Tibial nerve (tissue), 4 donors: Measurements from ENCODE around the gene CDH11. TPM values are rescaled to one million over a fixed set of nuclear protein-coding genes. Genes with fewer than 3 reads are reported as not detected.

Experiments used
- DNase-seq, 2 donors: peaks; one replicate each; pipeline ENCODE4 v3.0.0-alpha.2; 2019; ENCODE audit warnings: low spot score in 2 of 2
- H3K27ac ChIP-seq, 4 donors: fragments of 200-600 bp; sonication (generic) in 3 of 4; one replicate each; pipeline ENCODE4 v1.5.1; 2017 to 2019; ENCODE audit warnings: mild to moderate bottlenecking in 1 of 4
- H3K27me3 ChIP-seq, 2 donors: fragments of 200-600 bp; sonication (generic) in 1 of 2; one replicate each; pipeline versions ENCODE4 v1.5.1 to v1.6.0; 2017 to 2019
- H3K36me3 ChIP-seq, 3 donors: fragments of 200-600 bp; sonication (generic); one replicate each; pipeline ENCODE4 v1.5.1; 2018 to 2019
- H3K4me1 ChIP-seq, 4 donors: fragments of 200-600 bp; sonication (generic) in 3 of 4; one replicate each; pipeline ENCODE4 v1.5.1; 2017 to 2019
- H3K4me3 ChIP-seq, 4 donors: fragments of 200-600 bp; sonication (generic) in 3 of 4; one replicate each; pipeline ENCODE4 v1.5.1; 2017 to 2019; ENCODE audit warnings: mild to moderate bottlenecking in 1 of 4, moderate library complexity in 1 of 4
- H3K9me3 ChIP-seq, 4 donors: fragments of 200-600 bp; sonication (generic) in 3 of 4; one replicate each; pipeline ENCODE4 v1.5.1; 2017 to 2019
- CTCF ChIP-seq, 5 experiments: fragments of 200-600 bp in 3 of 5; fragments of 450-650 bp in 2 of 5; sonication (generic) in 3 of 5; IDR thresholded peaks; one replicate each; pipeline ENCODE4 v1.5.1; 2016 to 2019; ENCODE audit warnings: antibody characterized with exemption in 5 of 5, mild to moderate bottlenecking in 3 of 5, moderate library complexity in 2 of 5
- EP300 ChIP-seq, 2 donors: sonication (generic); formaldehyde crosslinking; IDR thresholded peaks; one replicate each; pipeline ENCODE4 v1.6.1; 2017; ENCODE audit warnings: antibody characterized with exemption in 2 of 2, mild to moderate bottlenecking in 1 of 2
- POLR2A ChIP-seq, 2 donors: fragments of 450-650 bp; IDR thresholded peaks; one replicate each; pipeline ENCODE4 v1.6.1; 2017; ENCODE audit warnings: antibody characterized with exemption in 2 of 2, mild to moderate bottlenecking in 2 of 2, moderate library complexity in 2 of 2
- WGBS, 2 donors: methylation state at CpG; one replicate each; pipeline ENCODE4 v1.1.5; 2018; 5-methylcytosine and 5-hydroxymethylcytosine counted together
- total RNA-seq, 4 donors: library from RNA; depleted of rRNA; stranded (reverse); fragments of >200 nt; gene quantifications; one replicate each; pipeline ENCODE4 v1.1.0, GENCODE V29; 2016

CDH11 gene
- total RNA-seq, 4 donors from 2014 or later: 72.6 to 265 (median 98.1) TPM

- WGBS, 2 donors: 85 to 86% methylated on average over 2 of the region's 2 CpGs
- Histone ChIP-seq H3K9me3 (no peaks in the 10 kb centered on the region), H3K36me3 (no peaks in the 10 kb centered on the region), H3K27ac (no peak overlapping the region), H3K4me3 (no peak overlapping the region), H3K4me1 (peaks cover 0 to 3% (median 0%) of the 10 kb centered on the region in 4 donors), H3K27me3 (no peaks in the 10 kb centered on the region)
- no peak for DNase-seq
- TF ChIP-seq POLR2A (IDR thresholded peaks at IDR 0.05): no peak
Measured at GRCh38 chr16:65099607-65100006, 22.3 kb downstream of the CDH11 start.

GRCh38 chr16:65098916-65099315 lies 22.9 kb downstream of the CDH11 start:
- Histone ChIP-seq H3K4me1 (no peaks in the 10 kb centered on the region), H3K27me3 (no peaks in the 10 kb centered on the region), H3K27ac (no peak overlapping the region), H3K9me3 (no peaks in the 10 kb centered on the region), H3K36me3 (no peaks in the 10 kb centered on the region), H3K4me3 (no peak overlapping the region)
- no peak for TF ChIP-seq CTCF (IDR thresholded peaks at IDR 0.05)
- no peak for TF ChIP-seq EP300 (IDR thresholded peaks at IDR 0.05)
- TF ChIP-seq POLR2A (IDR thresholded peaks at IDR 0.05): no peak
- 76 to 82% methylated on average over 3 of the region's 3 CpGs for WGBS, 2 donors
- no peak for DNase-seq

- Histone ChIP-seq H3K27me3 (no peaks in the 10 kb centered on the region), H3K4me3 (no peak overlapping the region), H3K27ac (no peak overlapping the region), H3K36me3 (no peaks in the 10 kb centered on the region), H3K9me3 (no peaks in the 10 kb centered on the region), H3K4me1 (no peaks in the 10 kb centered on the region)
- 74 to 80% methylated on average over 4 of the region's 4 CpGs for WGBS, 2 donors
- no peak for DNase-seq
- no peak for TF ChIP-seq EP300 (IDR thresholded peaks at IDR 0.05)
- TF ChIP-seq POLR2A (IDR thresholded peaks at IDR 0.05): no peak
- no peak for TF ChIP-seq CTCF (IDR thresholded peaks at IDR 0.05)
Measured at GRCh38 chr16:65097296-65097695, 24.6 kb downstream of the CDH11 start.

DNA sequence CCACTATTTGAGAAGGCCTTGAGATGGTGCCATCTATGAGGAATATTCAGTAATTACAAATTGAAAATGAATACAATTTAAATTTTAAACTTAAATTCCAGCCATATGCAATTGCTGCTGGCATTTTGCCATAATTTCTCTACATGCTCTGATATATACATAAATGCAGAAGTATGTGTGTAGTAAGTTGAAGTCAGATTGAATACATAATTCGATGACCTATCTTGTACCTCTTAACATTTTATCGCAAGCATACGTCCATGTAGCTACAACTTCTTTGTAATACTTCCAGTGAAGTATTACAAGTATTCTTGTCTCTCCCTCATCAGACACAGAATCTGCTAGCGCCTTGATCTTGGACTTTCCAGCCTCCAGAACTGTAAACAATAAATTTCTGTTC lies 26.0 kb downstream of the CDH11 start:
- Histone ChIP-seq H3K27me3 (no peaks in the 10 kb centered on the region), H3K27ac (no peak overlapping the region), H3K4me3 (no peak overlapping the region), H3K36me3 (no peaks in the 10 kb centered on the region), H3K4me1 (no peaks in the 10 kb centered on the region), H3K9me3 (no peaks in the 10 kb centered on the region)
- WGBS, 2 donors: 70 to 71% methylated on average over 4 of the region's 4 CpGs
- TF ChIP-seq EP300 (IDR thresholded peaks at IDR 0.05) (no peak), POLR2A (IDR thresholded peaks at IDR 0.05) (no peak), CTCF (IDR thresholded peaks at IDR 0.05) (no peak)
- no peak for DNase-seq

DNA sequence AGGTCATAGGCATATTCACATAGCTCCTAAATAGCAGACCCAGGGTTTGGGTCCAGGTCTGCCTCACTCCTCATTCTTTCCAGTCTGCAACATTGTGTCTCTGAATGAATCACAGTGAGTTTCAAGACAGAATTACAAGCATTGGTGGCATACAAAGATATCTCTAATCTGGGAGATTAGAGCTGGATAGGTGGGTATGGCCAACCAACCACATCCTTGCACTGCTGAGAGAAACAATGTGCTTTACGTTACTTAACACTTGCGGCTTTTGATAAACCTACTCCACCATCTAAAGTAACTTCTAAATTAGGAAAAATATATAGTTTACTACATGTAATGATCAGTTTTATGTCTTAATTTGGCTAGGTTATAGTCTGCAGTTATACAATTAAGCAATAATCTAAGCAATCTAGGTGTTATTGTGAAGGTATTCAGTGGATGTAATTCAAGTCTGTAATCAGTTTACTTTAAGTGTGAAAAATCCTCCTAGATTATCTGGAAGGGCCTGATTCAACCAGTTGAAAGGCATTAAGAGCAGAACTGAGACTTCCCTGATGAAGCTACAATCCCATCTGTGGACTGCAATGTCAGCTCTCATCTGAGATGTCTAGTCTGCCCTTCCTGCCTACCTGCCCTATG lies 26.7 kb downstream of the CDH11 start:
- H3K27me3 ChIP-seq: no peaks in the 10 kb centered on the region
- H3K4me3 ChIP-seq: no peak overlapping the region
- WGBS, 2 donors: 96 to 97% methylated on average over 2 of the region's 2 CpGs
- H3K36me3 ChIP-seq: no peaks in the 10 kb centered on the region
- H3K4me1 ChIP-seq: no peaks in the 10 kb centered on the region
- DNase-seq: no peak
- H3K27ac ChIP-seq: no peak overlapping the region
- H3K9me3 ChIP-seq: no peaks in the 10 kb centered on the region
- TF ChIP-seq EP300 (IDR thresholded peaks at IDR 0.05) (no peak), CTCF (IDR thresholded peaks at IDR 0.05) (no peak), POLR2A (IDR thresholded peaks at IDR 0.05) (no peak)

GRCh38 chr16:65094009-65094408 lies 27.9 kb downstream of the CDH11 start:
- no peaks in the 10 kb centered on the region for H3K27me3 ChIP-seq
- 63 to 68% methylated on average over 1 of the region's 1 CpG for WGBS, 2 donors

More at GRCh38 chr16:65094009-65094408, 27.9 kb downstream of the CDH11 start:
- H3K4me3 ChIP-seq: no peak overlapping the region
- no peak overlapping the region for H3K27ac ChIP-seq
- DNase-seq: no peak
- H3K4me1 ChIP-seq: peaks cover 0 to 3% (median 0%) of the 10 kb centered on the region in 4 donors
- no peak for TF ChIP-seq CTCF (IDR thresholded peaks at IDR 0.05)
- no peaks in the 10 kb centered on the region for H3K9me3 ChIP-seq
- H3K36me3 ChIP-seq: no peaks in the 10 kb centered on the region
